ENCODE measurements around the gene TPCN2. TPM values are rescaled to one million over a fixed set of nuclear protein-coding genes. Genes with fewer than 3 reads are reported as not detected.
"Not testable (repeated sequence)": the region's sequence is repeated elsewhere in the genome, so short reads cannot be mapped to it uniquely, and the experiment has no call there.

Gene TPCN2
- total RNA-seq, result 19.1 and 20.0 TPM in 2 replicates

DNA sequence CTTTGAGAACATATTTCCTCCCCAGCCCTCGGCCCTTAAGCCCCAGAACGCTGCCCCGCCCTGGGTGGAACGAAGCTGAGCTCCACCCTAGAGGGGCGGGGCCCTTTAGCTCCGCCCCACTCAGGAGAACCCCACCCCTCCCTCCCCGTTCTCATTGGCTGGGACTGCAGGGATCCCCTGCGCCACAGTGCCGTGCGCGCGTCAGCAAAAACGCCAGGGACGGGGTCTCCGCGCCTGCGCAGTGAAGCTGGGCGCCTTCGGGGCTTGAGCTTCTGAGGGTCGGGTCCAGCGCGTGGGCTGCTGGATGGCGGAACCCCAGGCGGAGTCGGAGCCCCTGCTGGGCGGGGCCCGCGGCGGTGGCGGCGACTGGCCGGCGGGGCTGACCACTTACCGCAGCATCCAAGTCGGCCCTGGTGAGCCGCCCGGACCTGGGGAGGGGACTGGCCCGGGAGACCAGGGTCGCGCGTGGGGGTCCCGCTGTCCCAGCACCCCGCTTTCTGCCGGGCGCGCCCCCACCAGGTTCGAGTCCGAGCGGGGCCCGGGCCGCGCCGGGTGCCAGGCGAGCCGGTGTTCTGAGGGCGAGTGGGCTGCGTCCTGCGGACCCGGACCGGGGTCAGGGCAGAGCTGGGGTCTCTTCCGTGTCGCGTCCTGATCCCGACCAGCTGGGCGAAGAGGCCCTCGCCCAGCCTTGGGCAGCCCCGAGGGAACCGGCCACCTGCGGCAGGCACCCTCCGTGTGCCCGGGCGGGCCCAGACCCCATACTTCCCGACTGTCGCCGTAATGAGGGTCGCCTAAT lies at the start of gene TPCN2:
Gene TPCN2 (plus strand): TSS at position 239 of the 796 bp plus-strand sequence. CDS start 66 bp downstream, at position 305.
- Mint-ChIP-seq H3K4me1 (ENCODE audit: low read depth) (peaks cover 14% of the 10 kb centered on the region), H3K4me3 (ENCODE audit: low read depth) (peak within 1 kb of the TSS; percentile 78), H3K9me3 (no peaks in the 10 kb centered on the region), H3K27ac (peak within 1 kb of the TSS; percentile 79), H3K36me3 (ENCODE audit: low read depth) (no peaks in the 10 kb centered on the region), H3K27me3 (ENCODE audit: low read depth) (peaks cover 18% of the 10 kb centered on the region)
- DNase-seq (ENCODE audit: low spot score), result peak; percentile 90
- intact Hi-C loops (cut with micrococcal nuclease), result loop anchor here (1.0 kb wide), 1 partner anchor 210 kb away; no protein-coding TSS in a partner anchor

- Mint-ChIP-seq H3K9me3 (no peaks in the 10 kb centered on the region), H3K27ac (no peak overlapping the region), H3K4me3 (ENCODE audit: low read depth) (no peak overlapping the region), H3K27me3 (ENCODE audit: low read depth) (peaks cover 2% of the 10 kb centered on the region), H3K4me1 (ENCODE audit: low read depth) (no peaks in the 10 kb centered on the region), H3K36me3 (ENCODE audit: low read depth) (no peaks in the 10 kb centered on the region)
- DNase-seq (ENCODE audit: low spot score), result no peak
- intact Hi-C loops (cut with micrococcal nuclease), result no loop called here
Measured at GRCh38 chr11:68999093-68999747, 49.5 kb upstream of the TPCN2 start.

DNA sequence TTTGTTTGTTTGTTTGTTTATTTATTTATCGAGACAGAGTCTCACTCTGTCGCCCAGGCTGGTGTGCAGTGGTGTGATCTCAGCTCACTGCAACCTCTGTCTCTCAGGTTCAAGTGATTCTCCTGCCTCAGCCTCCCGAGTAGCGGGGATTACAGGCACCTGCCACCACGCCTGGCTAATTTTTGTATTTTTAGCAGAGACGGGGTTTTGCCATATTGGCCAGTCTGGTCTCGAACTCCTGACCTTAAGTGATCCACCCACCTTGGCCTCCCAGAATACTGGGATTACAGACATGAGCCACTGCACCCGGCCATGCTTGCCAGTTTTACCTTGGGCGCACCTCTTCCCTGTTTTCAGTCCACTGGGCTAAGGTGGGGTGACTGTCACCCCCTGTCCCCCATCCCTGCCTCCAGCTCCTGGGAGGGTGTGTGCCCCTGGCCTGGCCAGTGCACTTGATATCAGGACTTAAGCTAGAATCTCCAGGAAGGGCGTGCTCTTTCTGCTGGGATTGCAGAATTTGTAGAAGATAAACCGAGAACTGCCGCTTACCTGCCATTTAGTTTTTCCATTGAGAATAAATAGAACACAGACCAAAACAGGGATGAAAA lies 48.9 kb upstream of the TPCN2 start:
- not testable (repeated sequence) for H3K9me3 Mint-ChIP-seq

DNA sequence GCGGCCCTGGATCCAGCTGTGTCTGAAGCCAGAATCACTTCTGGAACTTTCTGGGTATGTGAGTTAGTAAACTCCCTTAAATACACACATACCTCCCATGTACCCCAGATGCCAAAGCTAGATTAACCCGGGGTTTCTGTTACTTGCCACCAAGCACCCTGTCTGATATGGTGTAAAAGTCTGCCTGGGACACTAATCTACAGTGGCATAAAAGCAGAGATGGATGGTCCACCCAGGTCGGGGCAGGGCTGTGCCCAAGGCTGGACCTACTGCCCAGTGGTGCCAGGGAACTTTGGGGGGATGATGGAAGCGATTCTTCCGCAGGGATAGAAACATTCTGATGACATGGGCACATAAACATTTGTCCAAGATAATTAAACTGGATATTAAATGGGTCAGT lies 48.3 kb upstream of the TPCN2 start:
- H3K36me3 Mint-ChIP-seq (ENCODE audit: low read depth), result no peaks in the 10 kb centered on the region
- no peaks in the 10 kb centered on the region for H3K9me3 Mint-ChIP-seq
- no peak for DNase-seq (ENCODE audit: low spot score)
- H3K27me3 Mint-ChIP-seq (ENCODE audit: low read depth), result peaks cover 2% of the 10 kb centered on the region
- H3K27ac Mint-ChIP-seq, result no peak overlapping the region
- H3K4me3 Mint-ChIP-seq (ENCODE audit: low read depth), result no peak overlapping the region
- H3K4me1 Mint-ChIP-seq (ENCODE audit: low read depth), result no peaks in the 10 kb centered on the region
- intact Hi-C loops (cut with micrococcal nuclease), result no loop called here

More for the DNA sequence above, 48.9 kb upstream of the TPCN2 start:
- H3K4me1 Mint-ChIP-seq (ENCODE audit: low read depth); intact Hi-C loops (cut with micrococcal nuclease); DNase-seq (ENCODE audit: low spot score); H3K4me3 Mint-ChIP-seq (ENCODE audit: low read depth); H3K27me3 Mint-ChIP-seq (ENCODE audit: low read depth); H3K27ac Mint-ChIP-seq; H3K36me3 Mint-ChIP-seq (ENCODE audit: low read depth): not testable (repeated sequence)

GRCh38 chr11:69000831-69001242 lies 47.9 kb upstream of the TPCN2 start:
- Mint-ChIP-seq H3K27me3 (ENCODE audit: low read depth) (peaks cover 2% of the 10 kb centered on the region), H3K4me3 (ENCODE audit: low read depth) (no peak overlapping the region), H3K36me3 (ENCODE audit: low read depth) (no peaks in the 10 kb centered on the region), H3K27ac (no peak overlapping the region), H3K4me1 (ENCODE audit: low read depth) (no peaks in the 10 kb centered on the region), H3K9me3 (no peaks in the 10 kb centered on the region)
- intact Hi-C loops (cut with micrococcal nuclease), result no loop called here
- no peak for DNase-seq (ENCODE audit: low spot score)

- Mint-ChIP-seq H3K9me3 (no peaks in the 10 kb centered on the region), H3K27me3 (ENCODE audit: low read depth) (peaks cover 2% of the 10 kb centered on the region), H3K27ac (no peak overlapping the region), H3K4me3 (ENCODE audit: low read depth) (no peak overlapping the region), H3K4me1 (ENCODE audit: low read depth) (no peaks in the 10 kb centered on the region), H3K36me3 (ENCODE audit: low read depth) (no peaks in the 10 kb centered on the region)
- intact Hi-C loops (cut with micrococcal nuclease), result no loop called here
- DNase-seq (ENCODE audit: low spot score), result no peak
Measured at GRCh38 chr11:69001243-69002081, 47.3 kb upstream of the TPCN2 start.

- no peaks in the 10 kb centered on the region for H3K36me3 Mint-ChIP-seq (ENCODE audit: low read depth)
- H3K27me3 Mint-ChIP-seq (ENCODE audit: low read depth), result peaks cover 2% of the 10 kb centered on the region
- no peak overlapping the region for H3K27ac Mint-ChIP-seq
- intact Hi-C loops (cut with micrococcal nuclease), result no loop called here
- no peaks in the 10 kb centered on the region for H3K9me3 Mint-ChIP-seq
- H3K4me3 Mint-ChIP-seq (ENCODE audit: low read depth), result no peak overlapping the region
- DNase-seq (ENCODE audit: low spot score), result no peak
- H3K4me1 Mint-ChIP-seq (ENCODE audit: low read depth), result no peaks in the 10 kb centered on the region
Measured at GRCh38 chr11:69002110-69002569, 46.6 kb upstream of the TPCN2 start.

DNA sequence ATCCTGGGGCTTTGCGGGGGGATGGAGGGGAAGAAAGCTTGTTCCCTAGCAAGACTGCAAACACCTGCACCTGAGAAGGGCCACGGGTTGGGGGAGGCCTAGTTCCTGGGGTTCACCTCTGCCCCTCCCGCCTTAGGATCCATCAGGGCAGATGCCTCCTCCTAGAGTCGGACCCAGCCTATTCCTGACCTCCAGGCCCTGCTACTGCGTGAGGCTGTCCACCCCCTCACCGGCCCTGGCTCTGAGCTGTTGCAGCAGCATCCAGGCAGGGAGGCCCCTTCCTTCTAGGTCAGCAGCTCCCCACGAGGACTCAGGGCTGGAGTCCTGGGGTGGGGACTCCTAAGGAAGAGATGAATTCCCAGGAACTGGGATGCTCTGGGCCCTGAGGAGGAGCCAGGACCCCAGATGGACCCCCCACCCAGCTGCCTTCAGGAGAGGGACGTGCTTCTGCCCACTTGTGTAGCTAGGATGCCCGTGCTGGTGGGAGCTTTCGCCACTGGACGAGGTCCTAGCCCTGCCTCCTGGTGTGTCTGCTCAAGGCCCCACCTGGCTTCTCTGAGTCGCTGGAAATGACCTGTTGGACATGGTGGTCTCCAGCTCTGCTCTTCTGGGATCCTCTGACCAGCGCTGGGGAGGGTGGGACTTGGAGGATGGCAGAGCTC lies 46.0 kb upstream of the TPCN2 start:
- H3K36me3 Mint-ChIP-seq (ENCODE audit: low read depth), result no peaks in the 10 kb centered on the region
- H3K27ac Mint-ChIP-seq, result no peak overlapping the region
- no peaks in the 10 kb centered on the region for H3K9me3 Mint-ChIP-seq
- H3K27me3 Mint-ChIP-seq (ENCODE audit: low read depth), result peaks cover 4% of the 10 kb centered on the region
- no peaks in the 10 kb centered on the region for H3K4me1 Mint-ChIP-seq (ENCODE audit: low read depth)
- intact Hi-C loops (cut with micrococcal nuclease), result no loop called here
- DNase-seq (ENCODE audit: low spot score), result no peak
- H3K4me3 Mint-ChIP-seq (ENCODE audit: low read depth), result no peak overlapping the region

DNA sequence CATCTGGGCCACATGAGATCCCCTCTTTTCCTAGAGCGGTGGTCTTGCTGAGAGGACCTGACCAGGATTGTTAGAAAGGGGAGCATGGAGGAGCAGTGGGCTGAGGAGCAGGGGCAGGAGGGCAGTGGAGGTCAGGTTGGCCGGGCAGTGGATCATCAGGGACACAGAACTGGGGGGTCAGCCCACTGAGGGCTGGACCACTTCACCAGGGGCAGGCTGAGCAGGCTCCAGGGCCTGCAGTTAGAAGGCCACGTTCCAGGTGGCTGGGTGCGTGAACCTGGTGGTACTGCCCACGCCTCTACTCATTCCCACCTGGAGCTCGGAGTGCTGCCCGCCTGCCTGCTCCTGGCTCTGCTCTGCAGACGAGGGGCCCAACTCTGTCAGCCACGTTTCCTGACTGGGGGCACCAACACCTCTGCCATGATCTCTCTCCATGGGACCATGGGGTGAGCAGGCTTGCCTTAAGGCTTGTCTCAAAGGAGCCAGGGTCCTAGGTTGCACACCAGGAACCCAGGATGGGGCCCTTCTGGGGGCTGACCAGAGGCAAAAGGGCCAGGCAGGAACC lies 45.3 kb upstream of the TPCN2 start:
- H3K9me3 Mint-ChIP-seq, result no peaks in the 10 kb centered on the region
- H3K4me3 Mint-ChIP-seq (ENCODE audit: low read depth), result no peak overlapping the region
- intact Hi-C loops (cut with micrococcal nuclease), result no loop called here
- H3K27ac Mint-ChIP-seq, result no peak overlapping the region
- H3K27me3 Mint-ChIP-seq (ENCODE audit: low read depth), result peaks cover 4% of the 10 kb centered on the region
- no peaks in the 10 kb centered on the region for H3K36me3 Mint-ChIP-seq (ENCODE audit: low read depth)
- H3K4me1 Mint-ChIP-seq (ENCODE audit: low read depth), result no peaks in the 10 kb centered on the region
- no peak for DNase-seq (ENCODE audit: low spot score)

- H3K9me3 Mint-ChIP-seq, result no peaks in the 10 kb centered on the region
Measured at GRCh38 chr11:69003866-69004367, 44.8 kb upstream of the TPCN2 start.

DNA sequence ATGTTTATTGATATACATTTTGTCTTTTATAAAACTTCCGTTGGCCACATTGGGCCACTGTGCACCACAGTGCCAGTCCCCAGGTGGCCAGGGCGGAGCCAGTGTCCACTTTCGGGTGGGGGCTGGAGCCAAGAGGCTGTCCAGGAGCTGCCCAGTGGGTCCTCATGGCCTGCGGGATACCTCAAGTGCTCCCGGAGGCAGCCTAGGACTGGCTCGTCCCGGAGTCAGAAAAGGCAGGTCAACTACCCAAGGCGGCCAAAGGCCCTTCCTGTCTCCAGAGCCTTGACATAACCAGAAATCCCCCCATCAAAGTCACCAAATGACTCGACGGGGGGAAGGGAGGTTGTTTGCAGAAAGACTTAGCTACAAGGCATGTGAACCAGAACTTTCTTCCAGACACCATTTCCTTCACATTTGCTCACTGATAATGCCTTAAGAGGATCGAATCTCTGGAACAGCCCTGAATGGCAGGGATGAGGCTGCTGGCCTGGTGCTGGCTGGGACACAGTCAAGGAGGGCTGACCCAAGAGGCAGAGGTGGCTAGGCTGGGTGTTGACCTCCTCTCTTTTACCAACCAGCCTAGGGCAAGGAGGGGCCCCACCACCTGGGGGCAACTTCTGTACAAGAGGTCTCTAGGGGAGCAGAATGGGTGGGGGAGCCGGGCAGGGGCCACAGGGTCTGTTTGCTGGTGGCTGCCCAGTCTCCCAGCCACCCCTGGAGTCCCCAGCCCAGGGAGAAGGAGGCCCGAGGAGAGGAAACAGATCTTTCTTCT lies 44.1 kb upstream of the TPCN2 start:
- Mint-ChIP-seq H3K4me3 (ENCODE audit: low read depth) (no peak overlapping the region), H3K27me3 (ENCODE audit: low read depth) (peaks cover 2% of the 10 kb centered on the region), H3K27ac (no peak overlapping the region), H3K36me3 (ENCODE audit: low read depth) (no peaks in the 10 kb centered on the region), H3K9me3 (no peaks in the 10 kb centered on the region), H3K4me1 (ENCODE audit: low read depth) (no peaks in the 10 kb centered on the region)
- DNase-seq (ENCODE audit: low spot score), result no peak
- intact Hi-C loops (cut with micrococcal nuclease), result no loop called here

More at GRCh38 chr11:69003866-69004367, 44.8 kb upstream of the TPCN2 start:
- Mint-ChIP-seq H3K27ac (no peak overlapping the region), H3K4me3 (ENCODE audit: low read depth) (no peak overlapping the region), H3K27me3 (ENCODE audit: low read depth) (peaks cover 4% of the 10 kb centered on the region), H3K4me1 (ENCODE audit: low read depth) (no peaks in the 10 kb centered on the region), H3K36me3 (ENCODE audit: low read depth) (no peaks in the 10 kb centered on the region)
- intact Hi-C loops (cut with micrococcal nuclease), result no loop called here
- no peak for DNase-seq (ENCODE audit: low spot score)

All from activated T-helper 2 cell treated with anti-CD3 and anti-CD28 coated beads, Interferon-gamma antibody, Interleukin-2, Interleukin-4, amounts not matched to agents 10 μg/mL and 5 μg/mL and 100 μg/mL, durations not matched to agents 14 hours and 24 hours and 36 hours (primary cell).